Activated gamma-delta T cell treated with anti-CD3 and anti-CD28 coated beads, Interleukin-2, amount 50 U/mL, for 16 hours (primary cell): Measurements from ENCODE around the gene PLIN5.

Experiments used
- DNase-seq: peaks from one replicate; pipeline ENCODE4 v3.0.0-alpha.2; 2020; ENCODE audit warnings: low read depth

The PLIN5 gene

DNA sequence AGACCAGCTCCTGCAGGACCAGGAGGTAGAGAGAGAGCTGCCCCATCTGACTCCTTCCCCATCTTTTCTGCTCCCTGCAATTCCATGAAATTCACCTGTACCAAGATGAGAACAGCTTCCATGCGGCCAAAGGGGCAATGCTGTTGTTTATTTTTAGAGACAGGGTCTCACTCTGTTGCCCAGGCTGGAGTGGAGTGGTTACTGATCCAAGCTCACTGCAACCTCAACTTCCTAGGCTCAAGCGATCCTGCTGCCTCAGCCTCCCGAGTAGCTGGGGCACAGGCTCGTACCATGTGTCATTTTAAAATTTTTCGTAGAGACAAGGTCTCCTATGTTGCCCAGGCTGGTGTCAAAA is 13.2 kb downstream of the PLIN5 start:
- DNase-seq, result no peak

DNA sequence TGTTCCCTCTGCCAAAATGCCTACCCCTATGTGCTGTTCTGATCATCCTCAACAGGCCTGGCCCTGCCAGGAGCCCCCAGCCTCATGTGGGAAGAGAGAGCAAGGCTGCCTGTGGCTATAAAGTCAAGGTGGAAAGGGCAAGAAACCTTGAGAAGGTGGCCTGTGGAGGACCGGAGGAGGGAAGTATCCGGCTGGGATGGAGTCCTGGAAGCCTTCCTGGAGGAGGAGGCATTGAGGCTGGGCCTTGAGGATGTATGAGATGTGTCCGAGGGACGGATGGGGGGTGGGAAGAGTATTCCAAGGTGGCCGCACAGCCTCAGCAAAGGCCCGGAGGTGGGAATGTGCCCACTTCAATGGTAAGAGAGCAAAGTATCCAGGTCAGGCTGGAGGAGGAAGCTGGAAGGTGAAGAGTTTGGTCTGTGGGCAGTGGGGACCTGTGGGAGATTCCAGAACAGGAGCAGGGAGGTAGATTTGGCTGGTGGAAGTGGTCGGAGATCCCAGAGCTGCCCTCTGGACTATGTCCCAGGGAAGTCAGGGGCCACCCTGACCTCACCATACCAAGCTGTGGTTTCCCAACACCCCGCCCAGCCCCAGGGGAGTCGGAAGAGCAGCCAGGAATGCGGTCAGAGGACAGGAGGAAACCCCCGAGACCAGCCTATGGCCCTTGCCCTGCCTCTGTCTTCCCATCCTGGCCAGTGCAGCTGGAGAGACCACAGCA is 13.7 kb downstream of the PLIN5 start:
- no peak for DNase-seq

DNA sequence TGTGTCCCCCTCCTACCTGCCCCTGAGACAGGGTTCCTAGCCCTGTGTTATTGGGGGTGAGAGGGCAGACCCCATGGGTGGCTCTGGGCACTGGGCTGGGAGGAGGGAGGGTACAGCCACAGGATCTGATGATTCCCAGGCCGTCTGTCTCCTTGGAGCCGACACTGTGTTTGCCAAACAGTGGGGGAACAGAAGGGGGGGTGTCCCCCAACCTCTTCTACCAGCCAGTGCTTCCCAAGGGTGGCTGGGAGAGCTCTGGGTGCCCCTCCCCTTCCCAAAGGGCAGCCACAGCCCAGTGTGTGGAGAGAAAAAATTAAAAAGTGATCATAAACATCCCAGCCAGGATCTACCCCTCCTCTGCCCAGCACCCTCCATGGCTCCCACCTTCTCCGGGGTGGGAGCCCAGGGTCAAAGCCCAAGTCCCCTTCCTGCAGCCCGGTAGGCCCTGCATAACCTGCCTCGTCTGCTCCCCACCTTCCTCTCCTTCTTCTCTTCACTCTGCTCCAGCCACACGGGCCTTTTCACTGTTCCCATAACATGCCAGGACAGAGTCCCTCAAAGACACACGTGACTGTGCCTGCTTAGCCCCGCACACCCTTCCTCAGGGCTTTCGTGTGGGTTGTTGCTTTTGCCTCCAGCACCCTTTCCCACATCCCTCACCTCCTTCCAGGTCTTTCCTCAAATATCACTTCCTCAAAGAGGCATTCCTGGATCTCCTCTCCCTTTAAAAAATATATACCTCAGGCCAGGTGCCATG is 15.3 kb downstream of the PLIN5 start:
- no peak for DNase-seq

DNA sequence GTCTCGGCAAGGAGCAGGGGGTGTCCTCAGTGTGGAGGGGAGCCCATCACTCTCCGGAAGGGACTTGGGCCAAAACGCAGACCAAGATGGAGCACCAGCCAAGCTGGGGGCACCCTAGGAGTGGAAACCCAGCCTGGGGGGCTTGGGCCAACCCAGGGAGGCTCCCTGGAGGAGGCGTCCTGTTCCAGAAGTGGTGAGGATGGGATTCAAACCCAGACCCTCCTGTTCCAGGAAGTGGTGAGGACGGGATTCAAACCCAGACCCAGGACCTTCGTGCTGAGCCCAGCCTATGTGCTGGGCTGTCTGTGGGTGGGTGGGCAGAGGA is 15.9 kb downstream of the PLIN5 start:
- no peak for DNase-seq

DNA sequence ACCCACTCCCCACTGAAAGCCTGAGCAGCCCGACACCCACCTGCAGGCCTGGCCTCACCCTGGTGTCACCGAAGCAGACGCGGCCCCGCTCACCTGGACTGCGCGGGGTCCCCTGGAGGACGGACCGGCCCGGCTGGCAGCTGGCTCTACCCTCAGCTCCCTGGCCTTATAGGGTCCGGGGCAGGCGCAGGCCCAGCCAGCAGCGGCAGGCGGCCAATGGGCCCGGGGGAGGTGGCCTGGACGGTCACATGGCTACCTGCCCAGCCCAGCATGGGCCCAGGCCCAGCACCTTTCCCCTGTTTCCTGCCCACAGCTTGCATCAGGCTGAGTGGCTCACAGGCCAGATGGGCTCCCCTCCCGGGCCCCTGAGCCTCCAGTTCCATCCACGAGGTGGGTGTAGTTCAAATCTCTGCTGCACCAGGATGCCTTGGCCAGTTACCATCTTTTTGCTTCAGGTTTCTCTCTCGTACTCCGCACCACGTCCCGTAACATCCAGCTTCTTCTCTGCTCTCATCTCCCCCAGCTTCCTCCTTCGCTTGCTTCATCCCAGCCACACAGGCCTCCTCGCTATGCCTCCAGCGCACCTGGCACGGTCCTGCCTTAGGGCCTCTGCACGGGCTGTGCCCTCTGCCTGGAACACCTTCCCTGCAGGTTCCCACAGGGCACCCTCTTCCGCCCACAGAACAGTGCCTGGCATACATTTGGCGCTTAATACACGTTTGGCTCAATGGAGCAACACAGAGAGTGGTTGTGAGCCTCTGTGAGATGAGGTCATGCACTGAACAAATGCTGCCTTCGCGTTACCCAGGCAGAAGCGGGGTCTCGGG is 16.5 kb downstream of the PLIN5 start, which contains the start of gene PLIN4:
Gene PLIN4 (minus strand): TSS at position 142 of the 827 bp plus-strand sequence. CDS start 214 bp downstream, outside the sequence.
- no peak for DNase-seq

DNA sequence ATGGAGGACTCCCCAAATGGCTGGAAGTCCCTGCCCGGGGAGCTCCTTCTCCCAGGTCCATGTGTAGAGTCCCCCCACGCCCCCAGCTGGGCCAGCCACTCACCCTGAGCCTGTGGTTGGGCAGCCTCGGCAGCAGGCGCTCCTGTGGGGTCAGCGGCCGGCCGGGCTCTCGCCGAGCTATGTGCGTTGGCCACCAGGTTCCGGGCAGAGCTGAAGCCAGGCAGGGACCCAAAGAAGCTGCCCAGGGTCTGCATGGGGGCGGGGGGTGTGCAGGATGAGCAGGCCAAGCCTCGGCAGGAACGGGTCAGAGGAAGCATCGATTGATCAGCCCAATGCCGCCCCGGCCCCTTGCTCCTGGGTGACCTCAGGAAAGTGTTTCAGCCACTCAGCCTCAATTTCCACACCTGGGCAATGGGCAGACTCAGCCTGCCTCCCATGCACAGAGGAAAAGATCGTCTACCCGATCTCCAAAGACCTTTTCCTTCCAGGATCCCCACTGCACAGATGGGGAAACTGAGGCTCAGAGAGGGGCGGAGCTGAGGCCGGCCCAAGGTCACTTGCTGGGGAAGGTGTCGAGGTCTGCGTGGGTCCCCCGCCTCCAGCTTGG is 17.5 kb downstream of the PLIN5 start:
- DNase-seq, result no peak

DNA sequence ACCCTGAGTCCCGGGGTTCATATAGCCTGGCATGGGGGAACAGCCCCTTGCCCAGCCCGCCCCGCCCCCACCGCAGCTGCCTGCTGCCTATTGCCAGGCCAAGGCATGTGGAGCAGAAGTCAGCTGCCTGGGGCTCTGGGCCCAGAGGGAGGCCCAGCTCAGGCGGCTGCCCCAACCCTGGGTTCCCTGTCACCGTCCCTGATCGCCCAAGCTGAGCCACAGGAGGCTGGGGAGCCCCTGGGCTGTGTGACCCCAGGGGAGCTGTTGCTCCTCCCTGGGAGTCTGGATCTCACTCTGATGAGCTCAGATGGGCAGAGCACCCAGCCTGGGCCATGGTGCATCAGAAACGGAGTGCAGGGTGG is 18.1 kb downstream of the PLIN5 start:
- no peak for DNase-seq

DNA sequence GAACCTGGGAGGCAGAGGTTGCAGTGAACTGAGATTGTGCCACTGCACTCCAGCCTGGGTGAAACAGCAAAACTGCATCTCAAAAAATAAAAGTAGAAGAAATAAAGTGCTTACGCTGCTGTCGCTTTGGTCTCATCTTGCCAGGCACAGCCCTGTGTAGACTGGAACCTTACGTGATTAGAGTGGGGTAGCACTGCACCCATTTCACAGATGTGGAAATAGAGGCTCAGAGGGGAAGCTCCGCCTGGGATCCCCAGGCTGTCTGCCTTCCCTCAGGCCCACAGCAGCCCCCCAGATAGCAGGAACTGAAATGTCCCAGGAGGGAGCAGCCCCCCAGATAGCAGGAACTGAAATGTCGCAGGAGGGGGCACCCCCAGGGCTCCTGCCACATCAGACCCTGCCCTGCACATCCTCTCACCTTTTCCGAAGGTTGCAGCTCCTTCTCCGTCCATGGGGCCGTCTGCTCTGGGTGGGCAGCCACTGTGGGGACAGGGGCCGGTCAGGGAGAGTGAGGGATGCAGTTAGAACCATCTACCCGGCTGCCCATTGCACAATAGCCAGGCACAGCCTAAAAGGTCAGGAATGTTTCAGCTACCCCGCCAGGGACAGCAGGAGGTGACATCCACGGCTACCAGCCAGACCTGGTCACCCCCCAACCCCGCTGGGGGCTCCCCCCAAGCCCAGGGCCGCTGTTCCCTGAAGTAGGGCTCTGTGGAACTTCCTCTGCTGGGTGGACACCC is 18.7 kb downstream of the PLIN5 start:
- DNase-seq, result no peak

DNA sequence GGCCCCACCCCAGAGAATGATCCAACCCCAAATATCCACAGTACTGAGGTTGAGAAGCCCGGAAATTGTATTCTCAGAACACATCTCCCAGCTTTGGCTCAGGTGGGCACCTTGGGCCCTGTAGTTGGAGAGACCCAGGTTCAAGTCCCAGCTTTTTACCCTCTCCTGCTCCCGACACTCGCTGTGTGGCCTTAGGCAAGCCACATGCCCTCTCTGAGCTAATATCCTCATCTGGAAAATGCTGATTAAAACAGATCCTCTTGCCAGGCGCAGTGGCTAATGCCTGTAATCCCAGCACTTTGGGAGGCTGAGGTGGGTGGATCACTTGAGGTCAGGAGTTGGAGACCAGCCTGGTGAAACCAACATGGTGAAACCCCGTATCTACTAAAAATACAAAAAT is 19.3 kb downstream of the PLIN5 start:
- DNase-seq, result no peak

DNA sequence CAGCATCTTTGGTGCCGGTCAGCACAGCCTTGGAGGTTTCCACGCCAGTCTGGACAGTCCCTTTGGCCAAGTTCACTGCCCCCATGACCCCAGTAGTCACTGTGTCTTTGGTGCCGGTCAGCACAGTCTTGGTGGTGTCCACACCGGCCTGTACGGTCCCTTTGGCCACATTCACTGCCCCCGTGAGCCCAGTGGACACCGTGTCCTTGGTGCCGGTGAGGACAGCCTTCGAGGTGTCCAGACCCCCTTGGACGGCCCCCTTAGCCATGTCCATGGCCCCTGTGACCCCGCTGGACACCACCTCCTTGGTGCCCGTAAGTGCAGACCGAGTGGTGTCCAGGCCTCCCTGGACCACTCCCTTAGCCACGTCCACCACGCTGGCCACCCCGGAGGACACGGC is 21.8 kb downstream of the PLIN5 start:
- no peak for DNase-seq

DNA sequence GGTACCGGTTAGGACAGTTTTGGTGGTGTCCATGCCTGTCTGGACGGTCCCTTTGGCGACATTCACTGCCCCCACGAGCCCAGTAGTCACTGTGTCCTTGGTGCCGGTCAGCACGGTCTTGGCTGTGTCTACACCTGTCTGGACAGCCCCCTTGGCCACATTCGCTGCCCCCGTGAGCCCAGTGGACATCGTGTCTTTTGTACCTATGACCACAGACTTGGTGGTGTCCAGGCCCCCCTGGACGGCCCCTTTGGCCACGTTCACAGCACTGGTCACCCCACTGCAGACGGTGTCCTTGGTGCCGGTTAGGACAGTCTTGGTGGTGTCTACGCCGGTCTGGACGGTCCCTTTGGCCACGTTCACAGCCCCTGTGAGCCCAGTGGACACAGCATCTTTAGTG is 23.0 kb downstream of the PLIN5 start:
- no peak for DNase-seq

DNA sequence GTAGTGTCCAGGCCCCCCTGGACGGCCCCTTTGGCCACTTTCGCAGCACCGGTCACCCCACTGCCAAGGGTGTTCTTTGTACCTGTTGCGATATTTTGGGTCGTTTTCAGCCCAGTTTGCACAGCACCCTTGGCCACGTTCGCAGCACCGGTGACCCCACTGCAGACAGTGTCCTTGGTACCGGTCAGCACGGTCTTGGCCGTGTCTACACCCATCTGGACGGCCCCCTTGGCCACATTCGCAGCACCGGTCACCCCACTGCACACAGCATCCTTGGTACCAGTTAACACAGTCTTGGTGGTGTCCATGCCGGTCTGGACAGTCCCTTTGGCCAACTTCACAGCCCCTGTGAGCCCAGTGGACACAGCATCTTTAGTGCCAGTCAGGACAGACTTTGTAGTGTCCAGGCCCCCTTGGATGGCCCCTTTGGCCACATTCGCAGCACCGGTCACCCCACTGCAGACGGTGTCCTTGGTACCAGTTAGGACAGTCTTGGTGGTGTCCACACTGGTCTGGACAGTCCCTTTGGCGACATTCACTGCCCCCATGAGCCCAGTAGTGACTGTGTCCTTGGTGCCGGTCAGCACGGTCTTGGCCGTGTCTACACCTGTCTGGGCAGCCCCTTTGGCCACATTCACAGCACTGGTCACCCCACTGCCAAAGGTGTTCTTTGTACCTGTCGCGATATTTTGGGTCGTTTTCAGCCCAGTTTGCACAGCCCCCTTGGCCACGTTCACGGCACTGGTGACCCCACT is 23.5 kb downstream of the PLIN5 start:
- DNase-seq, result no peak

DNA sequence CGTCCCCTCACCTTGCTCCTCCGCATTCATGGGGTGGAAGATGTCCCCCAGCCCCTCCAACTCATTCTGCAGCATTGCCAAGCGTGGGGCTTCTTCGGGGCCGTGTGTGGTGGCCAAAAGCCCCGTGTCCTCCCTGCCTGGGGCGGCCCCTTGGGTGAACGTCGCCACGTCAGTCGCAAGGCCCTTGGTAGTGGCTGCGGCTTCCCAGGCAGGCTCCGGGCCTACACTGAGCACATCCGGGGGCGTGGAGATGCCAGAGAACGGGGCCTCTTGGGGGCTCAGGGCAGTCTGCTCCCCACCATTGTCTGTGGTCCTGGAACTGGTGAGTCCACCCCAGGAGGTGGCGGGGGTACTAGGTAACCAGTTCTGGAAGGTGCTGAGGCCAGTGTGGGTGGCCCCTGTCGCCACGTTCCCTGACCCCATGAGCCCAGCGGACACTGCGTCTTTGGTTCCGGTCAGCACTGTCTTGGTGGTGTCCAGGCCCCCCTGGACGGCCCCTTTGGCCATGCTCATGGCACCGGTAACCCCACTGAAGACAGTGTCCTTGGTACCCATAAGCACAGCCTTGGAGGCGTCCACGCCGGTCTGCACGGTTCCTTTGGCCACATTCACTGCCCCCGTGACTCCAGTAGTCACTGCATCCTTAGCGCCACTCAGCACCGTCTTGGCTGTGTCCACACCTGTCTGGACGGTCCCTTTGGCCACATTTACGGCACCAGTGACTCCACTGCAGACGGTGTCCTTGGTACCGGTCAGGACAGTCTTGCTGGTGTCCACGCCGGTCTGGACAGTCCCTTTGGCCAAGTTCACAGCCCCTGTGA is 24.4 kb downstream of the PLIN5 start:
- DNase-seq, result no peak

DNA sequence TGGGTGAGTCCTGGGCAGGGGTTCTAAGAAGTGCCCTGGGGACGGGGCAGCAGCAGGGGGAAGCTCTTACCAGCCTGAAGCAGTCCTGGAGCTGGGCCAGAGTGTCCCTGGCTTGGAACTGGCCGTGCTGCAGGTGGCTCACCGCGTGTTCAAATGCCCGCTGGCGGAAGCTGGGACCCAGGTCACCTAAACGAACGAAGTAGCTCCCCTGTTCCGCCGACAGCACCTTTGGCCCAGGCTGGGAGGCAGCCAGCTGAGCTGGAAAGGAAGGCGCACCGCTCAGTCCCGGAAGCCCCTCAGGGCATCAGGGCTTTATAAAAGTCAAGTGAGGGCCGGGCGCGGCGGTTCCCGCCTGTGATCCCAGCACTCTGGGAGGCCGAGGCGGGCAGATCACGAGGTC is 26.3 kb downstream of the PLIN5 start:
- no peak for DNase-seq

DNA sequence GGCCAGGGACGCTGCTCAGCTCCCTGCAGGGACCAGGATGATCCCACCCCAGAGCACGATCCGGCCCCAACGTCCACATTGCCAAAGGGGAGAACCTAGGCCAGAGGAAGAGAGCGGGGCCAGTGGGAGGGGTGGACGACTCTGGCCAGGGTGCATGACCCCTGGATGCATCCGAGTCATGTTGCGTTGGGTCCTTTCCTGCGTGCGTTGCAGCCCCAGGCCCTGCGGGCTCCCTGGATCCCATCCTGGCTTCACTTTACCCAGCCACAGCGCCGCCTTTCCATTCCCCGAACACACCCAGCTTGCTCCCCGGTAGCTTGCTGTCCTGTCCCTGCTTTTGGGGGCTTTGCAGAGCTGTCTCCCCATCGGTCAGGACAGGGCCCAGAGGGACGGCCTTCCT is 27.2 kb downstream of the PLIN5 start:
- DNase-seq, result no peak

DNA sequence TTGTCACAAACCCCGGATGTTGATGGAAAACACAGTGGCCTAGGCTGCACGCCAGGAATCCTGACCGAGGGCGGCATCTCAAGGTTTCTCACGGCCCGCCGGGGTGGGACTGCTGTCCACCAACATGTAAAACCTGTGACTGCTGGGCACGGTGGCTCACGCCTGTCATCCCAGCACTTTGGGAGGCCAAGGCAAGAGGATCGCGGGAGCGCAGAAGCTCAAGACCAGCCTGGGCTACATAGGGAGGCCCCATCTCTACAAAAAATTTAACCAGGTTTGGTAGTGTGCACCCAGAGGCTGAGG is 27.9 kb downstream of the PLIN5 start:
- DNase-seq, result no peak

DNA sequence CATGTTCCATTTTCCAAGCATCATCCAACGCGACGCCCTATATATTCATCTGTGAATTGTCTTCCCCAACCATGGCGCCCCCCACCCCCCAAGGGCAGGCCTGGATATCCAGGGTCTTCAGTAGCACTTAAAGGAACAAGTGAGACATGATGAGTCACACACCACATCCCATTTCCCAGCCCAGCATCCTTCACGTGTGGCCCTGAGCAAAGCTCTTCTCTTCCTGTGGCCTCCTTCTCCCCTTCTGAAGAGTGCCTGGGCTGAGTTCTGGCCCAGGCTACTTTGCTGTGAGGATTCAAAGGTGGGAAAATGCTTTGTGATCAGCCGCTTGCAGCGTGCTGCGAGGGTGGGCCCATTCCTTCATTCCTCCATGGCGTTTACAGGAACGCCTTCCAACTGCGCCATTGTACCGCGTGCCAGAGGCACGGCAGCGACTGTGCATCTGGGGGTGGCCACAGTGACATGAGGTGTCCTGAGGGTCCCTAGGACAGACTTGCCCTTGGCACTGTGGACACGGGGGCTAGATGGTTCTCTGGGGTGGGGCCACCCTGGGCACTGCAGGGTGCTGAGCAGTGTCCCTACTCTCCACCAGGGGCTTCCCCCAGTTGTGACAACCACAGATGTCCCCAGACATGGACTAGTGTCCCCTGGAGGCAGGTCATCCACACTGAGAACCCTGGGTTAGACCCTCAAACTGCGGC is 28.4 kb downstream of the PLIN5 start:
- no peak for DNase-seq

DNA sequence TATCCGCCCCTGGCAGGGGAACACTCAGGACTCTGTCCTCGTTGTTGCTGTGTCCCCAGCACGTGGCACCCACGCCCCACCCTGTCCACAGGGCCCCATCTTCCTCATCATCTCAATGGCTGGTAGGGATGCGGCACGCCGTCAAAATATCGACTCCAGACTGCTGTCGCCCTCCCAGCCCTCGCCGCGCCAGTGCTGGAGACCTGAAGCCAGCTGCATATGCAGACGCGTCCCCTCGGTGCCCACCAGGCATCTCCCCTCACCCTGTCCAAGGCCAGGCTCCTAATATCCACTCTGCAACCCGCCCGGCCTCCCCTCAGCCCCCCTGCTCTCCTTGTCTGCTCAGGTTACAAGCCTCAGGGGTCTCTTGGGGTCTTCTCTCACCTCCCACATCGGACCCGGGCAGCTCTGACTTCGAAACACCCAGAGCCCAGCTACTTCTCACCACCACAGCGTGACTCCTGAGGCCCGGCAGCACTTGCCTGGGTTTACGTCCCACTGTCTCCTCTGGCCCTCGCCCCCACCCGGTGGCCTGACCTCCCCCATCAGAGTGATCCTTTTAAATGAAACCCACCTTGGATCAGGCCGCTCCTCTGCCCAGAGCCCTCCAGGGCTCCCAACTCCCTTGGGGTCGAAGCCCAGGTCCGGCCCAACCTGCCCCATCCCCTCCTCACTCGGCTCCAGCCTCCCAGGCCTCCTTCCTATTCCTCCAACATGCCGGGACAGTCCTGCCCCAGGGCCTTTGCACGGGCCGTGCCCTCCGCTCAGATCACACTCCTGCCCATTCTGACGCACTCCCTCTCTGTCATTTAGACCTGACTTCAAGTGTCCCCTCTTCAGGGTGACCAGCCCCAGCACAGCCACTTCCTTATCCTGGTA is 29.2 kb downstream of the PLIN5 start:
- no peak for DNase-seq
